ENCODE data around the gene DAP. TPM values are rescaled to one million over a fixed set of nuclear protein-coding genes. Genes with fewer than 3 reads are reported as not detected.
"Not testable (repeated sequence)": the region's sequence is repeated elsewhere in the genome, so short reads cannot be mapped to it uniquely, and the experiment has no call there.

The DAP gene
- polyA plus RNA-seq, 3 donors from 2014 or later = 43.1 to 87.1 (median 53.9) TPM

- Mint-ChIP-seq H3K36me3 (no peaks in the 10 kb centered on the region), H3K27ac (no peak overlapping the region), H3K9me3 (no peaks in the 10 kb centered on the region), H3K4me1 (peaks cover 9 to 18% of the 10 kb centered on the region in 2 donors), H3K27me3 (ENCODE audit: low read depth in 3 of 3) (peaks cover 0 to 3% (median 0%) of the 10 kb centered on the region in 3 donors), H3K4me3 (no peak overlapping the region)
- DNase-seq = no peak
Observed at GRCh38 chr5:10647640-10648039, 113.4 kb downstream of the DAP start.

DNA sequence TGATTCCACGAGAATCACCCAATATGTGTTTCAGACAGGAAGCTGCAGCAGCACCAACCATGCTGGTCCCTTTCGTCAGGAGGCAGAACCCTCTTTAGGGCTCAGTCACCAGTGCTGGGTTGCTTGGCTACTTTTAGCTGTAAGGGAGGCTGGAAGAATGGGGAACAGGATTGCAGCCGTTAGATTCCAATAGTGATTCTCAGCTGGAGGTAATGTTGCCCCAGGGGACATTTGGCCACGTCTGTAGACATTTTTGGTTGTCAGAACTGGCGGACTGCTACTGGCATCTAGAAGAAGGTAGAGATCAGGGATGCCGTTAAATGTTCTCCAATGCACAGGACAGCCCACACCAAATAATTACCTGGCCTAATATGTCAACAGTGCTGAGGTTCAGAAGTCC is 115.4 kb downstream of the DAP start:
- no peak for DNase-seq
- Mint-ChIP-seq H3K27ac (no peak overlapping the region), H3K36me3 (no peaks in the 10 kb centered on the region), H3K9me3 (no peaks in the 10 kb centered on the region), H3K4me3 (no peak overlapping the region), H3K27me3 (ENCODE audit: low read depth in 3 of 3) (peaks cover 0 to 3% (median 3%) of the 10 kb centered on the region in 3 donors), H3K4me1 (peaks cover 9 to 18% of the 10 kb centered on the region in 2 donors)

DNA sequence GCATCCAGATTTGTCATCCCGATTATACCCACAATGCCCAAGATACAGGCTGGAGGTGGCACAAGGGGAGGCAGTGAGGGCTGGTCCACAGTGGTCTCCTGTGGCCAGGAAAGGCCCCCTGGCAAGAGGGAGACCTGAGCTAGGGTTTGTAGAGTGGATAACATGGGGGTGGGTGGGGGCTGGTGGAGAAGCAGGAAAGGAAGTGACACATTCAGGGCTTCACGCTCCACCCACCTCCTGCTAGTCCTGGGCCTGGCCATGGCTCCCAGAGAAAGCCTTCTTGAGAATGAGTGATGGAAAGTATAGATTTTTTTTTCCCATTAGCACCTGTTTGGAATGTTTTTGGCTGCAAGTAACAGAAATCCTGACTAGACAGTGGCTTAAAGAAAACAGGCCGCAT is 115.9 kb downstream of the DAP start:
- Mint-ChIP-seq H3K4me1 (peaks cover 9 to 18% of the 10 kb centered on the region in 2 donors), H3K9me3 (peaks cover 0 to 2% (median 0%) of the 10 kb centered on the region in 6 donors), H3K27me3 (ENCODE audit: low read depth in 3 of 3) (peaks cover 0 to 9% (median 3%) of the 10 kb centered on the region in 3 donors), H3K27ac (no peak overlapping the region), H3K4me3 (no peak overlapping the region), H3K36me3 (no peaks in the 10 kb centered on the region)
- no peak for DNase-seq

GRCh38 chr5:10644192-10644591 is 116.8 kb downstream of the DAP start:
- H3K27me3 Mint-ChIP-seq (ENCODE audit: low read depth in 3 of 3) = peaks cover 0 to 12% (median 3%) of the 10 kb centered on the region in 3 donors
- no peak overlapping the region for H3K4me3 Mint-ChIP-seq
- peaks cover 9 to 18% of the 10 kb centered on the region in 2 donors for H3K4me1 Mint-ChIP-seq
- no peaks in the 10 kb centered on the region for H3K36me3 Mint-ChIP-seq
- no peak overlapping the region for H3K27ac Mint-ChIP-seq
- no peak for DNase-seq
- peaks cover 0 to 6% (median 0%) of the 10 kb centered on the region in 6 donors for H3K9me3 Mint-ChIP-seq

DNA sequence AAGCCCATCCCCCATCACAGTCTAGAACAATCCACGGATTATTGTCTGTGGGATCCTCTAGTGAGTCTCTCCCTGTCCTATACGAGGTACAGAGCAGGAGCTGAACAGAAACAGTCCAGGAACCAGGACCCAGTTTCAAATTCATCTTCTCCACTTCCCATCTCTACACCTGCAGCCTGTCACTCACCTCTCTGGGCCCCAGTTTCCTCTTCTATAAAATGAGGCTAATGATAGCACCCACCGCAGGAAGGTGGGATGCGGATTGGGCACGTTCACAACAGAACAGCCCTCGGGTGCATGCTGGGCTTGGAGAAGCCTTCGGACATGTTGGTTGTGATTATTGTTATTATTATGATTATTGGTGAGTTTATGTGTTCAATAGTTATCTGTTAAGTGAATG is 118.7 kb downstream of the DAP start:
- peaks cover 3 to 22% (median 6%) of the 10 kb centered on the region in 3 donors for H3K27me3 Mint-ChIP-seq (ENCODE audit: low read depth in 3 of 3)
- H3K27ac Mint-ChIP-seq = peak overlapping the region in 1 of 6 donors; percentile 62
- H3K4me3 Mint-ChIP-seq = no peak overlapping the region
- H3K36me3 Mint-ChIP-seq = peaks cover 0 to 5% (median 0%) of the 10 kb centered on the region in 3 donors
- no peak for DNase-seq
- peaks cover 9 to 18% of the 10 kb centered on the region in 2 donors for H3K4me1 Mint-ChIP-seq
- peaks cover 0 to 13% (median 0%) of the 10 kb centered on the region in 6 donors for H3K9me3 Mint-ChIP-seq

DNA sequence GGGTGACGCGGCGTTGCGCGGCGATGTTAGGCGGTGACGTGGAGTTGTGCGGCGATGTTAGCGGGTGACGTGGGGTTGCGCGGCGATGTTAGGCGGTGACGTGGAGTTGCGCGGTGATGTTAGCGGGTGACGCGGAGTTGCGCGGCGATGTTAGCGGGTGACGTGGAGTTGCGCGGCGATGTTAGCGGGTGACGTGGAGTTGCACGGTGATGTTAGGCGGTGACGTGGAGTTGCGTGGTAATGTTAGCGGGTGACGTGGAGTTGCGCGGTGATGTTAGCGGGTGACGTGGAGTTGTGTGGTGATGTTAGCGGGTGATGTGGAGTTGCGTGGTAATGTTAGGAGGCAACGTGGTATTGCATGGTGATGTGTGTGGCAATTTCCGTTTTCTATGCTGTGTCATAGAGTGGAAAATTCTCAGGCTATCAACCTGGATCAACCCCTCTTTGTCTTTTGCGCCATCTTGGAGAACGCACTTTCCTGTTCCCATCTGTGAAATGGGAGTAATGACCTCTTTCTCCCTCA is 121.1 kb downstream of the DAP start:
- H3K4me1 Mint-ChIP-seq = peaks cover 17 to 19% of the 10 kb centered on the region in 2 donors
- peaks cover 0 to 13% (median 0%) of the 10 kb centered on the region in 6 donors for H3K9me3 Mint-ChIP-seq
- peak overlapping the region in 1 of 5 donors; percentile 38 for H3K4me3 Mint-ChIP-seq
- H3K27me3 Mint-ChIP-seq (ENCODE audit: low read depth in 3 of 3) = peaks cover 3 to 28% (median 6%) of the 10 kb centered on the region in 3 donors
- peak overlapping the region in 4 of 6 donors; percentile 35 to 92 (median 62) for H3K27ac Mint-ChIP-seq
- peaks cover 0 to 5% (median 0%) of the 10 kb centered on the region in 3 donors for H3K36me3 Mint-ChIP-seq
- no peak for DNase-seq

GRCh38 chr5:10638723-10639122 is 122.3 kb downstream of the DAP start:
- peaks cover 3 to 28% (median 6%) of the 10 kb centered on the region in 3 donors for H3K27me3 Mint-ChIP-seq (ENCODE audit: low read depth in 3 of 3)
- H3K9me3 Mint-ChIP-seq = peaks cover 0 to 13% (median 0%) of the 10 kb centered on the region in 6 donors
- peak overlapping the region in 1 of 5 donors; percentile 63 for H3K4me3 Mint-ChIP-seq
- not testable (repeated sequence) for DNase-seq, H3K36me3 Mint-ChIP-seq
- peak overlapping the region in 4 of 6 donors; percentile 55 to 97 (median 79) for H3K27ac Mint-ChIP-seq
- peaks cover 19 to 22% of the 10 kb centered on the region in 2 donors for H3K4me1 Mint-ChIP-seq

DNA sequence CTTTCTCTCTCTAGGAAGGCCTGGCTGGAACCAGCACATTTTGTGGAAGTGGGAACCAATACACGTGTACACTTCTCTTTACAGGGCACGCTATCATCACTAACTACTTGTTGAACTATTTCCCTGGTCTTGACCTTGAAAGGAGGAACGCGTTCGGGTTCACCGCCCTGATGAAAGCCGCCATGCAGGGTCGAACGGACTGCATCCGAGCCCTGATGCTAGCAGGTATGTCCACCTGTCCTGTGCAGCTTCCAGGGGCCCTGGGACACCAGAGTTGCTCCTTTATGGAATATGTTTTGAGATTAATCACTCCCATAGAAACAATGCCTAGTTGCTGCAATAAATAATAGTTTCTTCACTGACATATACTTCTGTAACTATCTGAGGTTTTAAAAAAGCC is 123.1 kb downstream of the DAP start:
- DNase-seq = no peak
- Mint-ChIP-seq H3K9me3 (peaks cover 0 to 13% (median 0%) of the 10 kb centered on the region in 6 donors), H3K36me3 (peaks cover 0 to 5% (median 0%) of the 10 kb centered on the region in 3 donors), H3K27me3 (ENCODE audit: low read depth in 3 of 3) (peaks cover 0 to 30% (median 6%) of the 10 kb centered on the region in 3 donors), H3K27ac (peak overlapping the region in 2 of 6 donors; percentile 76 to 97), H3K4me3 (no peak overlapping the region), H3K4me1 (peaks cover 26 to 29% of the 10 kb centered on the region in 2 donors)

GRCh38 chr5:10636363-10637142 is 124.5 kb downstream of the DAP start:
- Mint-ChIP-seq H3K36me3 (peaks cover 0 to 5% (median 0%) of the 10 kb centered on the region in 3 donors), H3K27me3 (ENCODE audit: low read depth in 3 of 3) (peaks cover 0 to 30% (median 6%) of the 10 kb centered on the region in 3 donors), H3K27ac (peak overlapping the region in 2 of 6 donors; percentile 10 to 19), H3K9me3 (peaks cover 0 to 13% (median 0%) of the 10 kb centered on the region in 6 donors), H3K4me3 (no peak overlapping the region), H3K4me1 (peaks cover 26 to 35% of the 10 kb centered on the region in 2 donors)
- DNase-seq = no peak

- Mint-ChIP-seq H3K9me3 (peaks cover 0 to 13% (median 0%) of the 10 kb centered on the region in 6 donors), H3K27ac (peak overlapping the region in 2 of 6 donors; percentile 61 to 90), H3K36me3 (peaks cover 0 to 5% (median 4%) of the 10 kb centered on the region in 3 donors), H3K4me3 (no peak overlapping the region), H3K4me1 (peaks cover 26 to 38% of the 10 kb centered on the region in 2 donors), H3K27me3 (ENCODE audit: low read depth in 3 of 3) (peaks cover 0 to 32% (median 6%) of the 10 kb centered on the region in 3 donors)
- no peak for DNase-seq
Observed at GRCh38 chr5:10635867-10636350, 125.1 kb downstream of the DAP start.

DNA sequence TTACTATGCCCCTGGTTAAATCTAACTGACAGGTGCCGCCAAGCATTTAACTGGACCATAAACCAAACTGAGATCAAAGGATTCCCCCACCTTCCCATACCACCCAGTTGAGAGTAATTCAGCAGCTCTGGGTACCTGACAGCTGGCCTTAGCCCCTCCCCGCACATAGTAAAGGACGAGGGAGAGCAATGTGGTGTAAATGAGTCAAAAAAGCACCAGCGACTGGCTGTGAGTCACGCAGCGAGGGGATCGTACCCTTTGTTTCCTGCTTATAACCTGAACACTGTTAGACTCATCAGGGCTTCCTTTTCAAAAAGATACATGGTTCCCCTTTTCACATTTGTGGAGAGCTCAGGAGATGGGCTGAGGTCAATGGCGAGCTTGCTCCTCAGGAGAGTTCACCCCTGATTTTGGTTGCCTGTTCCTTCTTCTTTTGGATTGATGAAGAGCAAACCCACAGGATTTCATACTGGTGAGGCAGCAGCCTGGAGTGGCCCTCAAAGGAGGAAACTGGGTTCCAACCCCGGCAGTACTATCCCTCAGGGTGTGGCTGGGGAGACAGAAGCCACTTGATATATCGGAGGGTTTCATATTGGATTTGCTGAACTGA is 125.7 kb downstream of the DAP start:
- Mint-ChIP-seq H3K9me3 (peaks cover 0 to 13% (median 0%) of the 10 kb centered on the region in 6 donors), H3K36me3 (peaks cover 0 to 5% (median 4%) of the 10 kb centered on the region in 3 donors), H3K27me3 (ENCODE audit: low read depth in 3 of 3) (peaks cover 0 to 26% (median 6%) of the 10 kb centered on the region in 3 donors), H3K4me3 (peak overlapping the region in 1 of 5 donors; percentile 71), H3K4me1 (peaks cover 26 to 38% of the 10 kb centered on the region in 2 donors), H3K27ac (peak overlapping the region in 5 of 6 donors; percentile 61 to 90 (median 80))
- DNase-seq = peak in 1 of 3 donors; percentile 21

DNA sequence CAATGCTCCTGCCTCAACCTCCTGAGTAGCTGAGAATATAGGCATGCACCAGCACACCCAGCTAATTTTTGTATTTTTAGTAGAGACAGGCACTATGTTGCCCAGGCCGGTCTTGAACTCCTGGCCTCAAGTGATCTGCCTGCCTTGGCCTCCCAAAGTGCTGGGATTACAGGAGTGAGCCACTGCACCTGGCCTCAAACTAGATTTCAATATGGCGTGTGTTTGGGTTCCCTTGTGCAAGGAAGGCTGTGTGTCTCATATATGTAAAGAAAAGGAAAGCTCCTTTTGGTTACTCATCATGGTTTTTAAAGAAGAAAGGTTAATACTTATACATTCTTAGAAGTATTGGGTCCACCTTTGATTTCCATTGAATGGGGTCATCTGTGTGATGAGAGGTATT is 126.5 kb downstream of the DAP start:
- Mint-ChIP-seq H3K4me1 (peaks cover 26 to 38% of the 10 kb centered on the region in 2 donors), H3K4me3 (peak overlapping the region in 2 of 5 donors; percentile 30 to 71), H3K27me3 (ENCODE audit: low read depth in 3 of 3) (peaks cover under 1 to 21% (median 6%) of the 10 kb centered on the region in 3 donors), H3K9me3 (peaks cover 0 to 7% (median 0%) of the 10 kb centered on the region in 6 donors), H3K36me3 (peaks cover 0 to 5% (median 4%) of the 10 kb centered on the region in 3 donors), H3K27ac (peak overlapping the region in 5 of 6 donors; percentile 29 to 90 (median 65))
- no peak for DNase-seq

- peaks cover 0 to 7% (median 0%) of the 10 kb centered on the region in 6 donors for H3K9me3 Mint-ChIP-seq
- DNase-seq = peak in 2 of 3 donors; percentile 12 to 13
- H3K4me1 Mint-ChIP-seq = peaks cover 26 to 38% of the 10 kb centered on the region in 2 donors
- H3K36me3 Mint-ChIP-seq = peaks cover 0 to 5% (median 4%) of the 10 kb centered on the region in 3 donors
- peaks cover 2 to 21% (median 6%) of the 10 kb centered on the region in 3 donors for H3K27me3 Mint-ChIP-seq (ENCODE audit: low read depth in 3 of 3)
- peak overlapping the region; percentile 6 to 94 (median 90) for H3K27ac Mint-ChIP-seq
- H3K4me3 Mint-ChIP-seq = peak overlapping the region; percentile 51 to 89 (median 75)
Observed at GRCh38 chr5:10634050-10634449, 127.0 kb downstream of the DAP start.
